Stimulated activated CD4-positive, alpha-beta T cell treated with anti-CD3 and anti-CD28 coated beads, Interleukin-1b, Interleukin-23, amount 100 ng/mL, for 1 hour (primary cell): ENCODE results near the gene PARP9.

ENCODE experiments used
- DNase-seq, 2 donors: peaks; one replicate each; pipeline ENCODE4 v3.0.0-alpha.2; 2020; ENCODE audit warnings: low read depth in 2 of 2

PARP9 gene

DNA sequence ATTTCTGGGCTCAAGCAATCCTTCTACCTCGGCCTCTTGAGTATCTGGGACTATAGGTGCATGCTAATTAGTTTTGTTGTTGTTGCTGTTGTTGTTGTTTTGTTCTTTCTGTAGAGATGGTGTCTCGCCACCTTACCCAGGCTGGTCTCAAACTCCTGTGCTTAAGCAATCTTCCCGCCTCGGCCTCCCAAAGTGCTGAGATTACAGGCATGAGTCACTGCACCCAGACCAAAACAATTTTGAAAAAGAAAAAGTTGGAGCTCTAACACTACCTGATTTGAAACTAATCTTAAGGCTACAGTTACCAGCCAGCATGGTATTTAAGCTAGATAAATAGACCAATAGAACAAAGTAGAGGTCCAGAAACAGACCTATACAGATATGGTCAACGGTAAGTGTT lies 79.1 kb downstream of the PARP9 start:
- no peak for DNase-seq

- DNase-seq = no peak
These were observed 82.7 kb downstream of the PARP9 start for GRCh38 chr3:122481390-122481789.
